H9 (cell line): Measurements from ENCODE around the gene SLC9A1. TPM values are rescaled to one million over a fixed set of nuclear protein-coding genes. Genes with fewer than 3 reads are reported as not detected.
A peak's percentile ranks its signal among the peaks of the same experiment; 100 is the strongest.

Experiments
- DNase-seq: peaks from one replicate; pipeline ENCODE4 v3.0.0-alpha.2; 2017
- H2AFZ ChIP-seq: one replicate; pipeline ENCODE4 v1.6.1; 2013; ENCODE audit warnings: mild to moderate bottlenecking, low read length, control low read depth, moderate library complexity
- H2AK5ac ChIP-seq: 2 replicates; pipeline ENCODE4 v1.6.1; 2013; ENCODE audit warnings: low read length, control low read depth, mixed read lengths; ENCODE audit not compliant: insufficient read length
- H2BK120ac ChIP-seq: one replicate; pipeline ENCODE4 v1.6.1; 2013; ENCODE audit warnings: low read depth, mild to moderate bottlenecking, low read length, control low read depth, inconsistent platforms; ENCODE audit not compliant: poor library complexity, severe bottlenecking
- H2BK12ac ChIP-seq: 2 replicates; pipeline ENCODE4 v1.6.1; 2013; ENCODE audit warnings: low read length, control low read depth, mixed read lengths, low read depth; ENCODE audit not compliant: insufficient read length
- H2BK15ac ChIP-seq: 2 replicates; pipeline ENCODE4 v1.6.1; 2013; ENCODE audit warnings: low read depth, low read length, control low read depth
- H2BK20ac ChIP-seq: one replicate; pipeline ENCODE4 v1.6.1; 2013; ENCODE audit warnings: low read depth, mild to moderate bottlenecking, low read length, control low read depth, inconsistent platforms; ENCODE audit not compliant: poor library complexity, severe bottlenecking
- H2BK5ac ChIP-seq: 2 replicates; pipeline ENCODE4 v1.6.1; 2013; ENCODE audit warnings: low read length, control low read depth, mixed read lengths; ENCODE audit not compliant: insufficient read length
- H3K14ac ChIP-seq: 2 replicates; pipeline ENCODE4 v1.6.1; 2013; ENCODE audit warnings: low read length, control low read depth; ENCODE audit not compliant: insufficient read depth
- H3K18ac ChIP-seq: 2 replicates; pipeline ENCODE4 v1.6.1; 2013; ENCODE audit warnings: low read depth, mild to moderate bottlenecking, mixed read lengths, low read length, control low read depth; ENCODE audit not compliant: insufficient read length
- H3K23ac ChIP-seq: 2 replicates; pipeline ENCODE4 v1.6.1; 2013; ENCODE audit warnings: low read length, control low read depth, mixed read lengths, low read depth; ENCODE audit not compliant: insufficient read length
- H3K23me2 ChIP-seq: 2 replicates; pipeline ENCODE4 v1.6.1; 2013; ENCODE audit warnings: low read depth, mild to moderate bottlenecking, mixed read lengths, low read length, control low read depth; ENCODE audit not compliant: insufficient read length, poor library complexity, severe bottlenecking
- H3K27ac ChIP-seq: 2 replicates; pipeline ENCODE4 v1.5.1; 2013; ENCODE audit warnings: low read length, control low read depth, mixed read lengths, low read depth; ENCODE audit not compliant: insufficient read length
- H3K27me3 ChIP-seq: 2 replicates; pipeline ENCODE4 v1.6.1; 2013; ENCODE audit warnings: low read length, control low read depth, inconsistent platforms; ENCODE audit not compliant: insufficient read depth
- H3K4ac ChIP-seq: 2 replicates; pipeline ENCODE4 v1.6.1; 2013; ENCODE audit warnings: low read depth, mild to moderate bottlenecking, control low read depth, inconsistent platforms, low read length, moderate library complexity
- H3K4me1 ChIP-seq: 2 replicates; pipeline ENCODE4 v1.6.1; 2013; ENCODE audit warnings: low read length, control low read depth, inconsistent platforms; ENCODE audit not compliant: insufficient read depth
- H3K4me2 ChIP-seq: 2 replicates; pipeline ENCODE4 v1.6.1; 2013; ENCODE audit warnings: low read length, control low read depth, mixed read lengths; ENCODE audit not compliant: insufficient read length, insufficient read depth
- H3K56ac ChIP-seq: 2 replicates; pipeline ENCODE4 v1.6.1; 2013; ENCODE audit warnings: low read depth, mild to moderate bottlenecking, mixed read lengths, low read length, control low read depth; ENCODE audit not compliant: insufficient read length
- H3K79me1 ChIP-seq: 2 replicates; pipeline ENCODE4 v1.6.1; 2013; ENCODE audit warnings: low read depth, mild to moderate bottlenecking, moderate library complexity, low read length, control low read depth, inconsistent platforms; ENCODE audit not compliant: insufficient read depth, poor library complexity, severe bottlenecking
- H3K79me2 ChIP-seq: 2 replicates; pipeline ENCODE4 v1.6.1; 2013; ENCODE audit warnings: low read length, control low read depth, inconsistent platforms; ENCODE audit not compliant: insufficient read depth
- H3K9ac ChIP-seq: 2 replicates; pipeline ENCODE4 v1.6.1; 2013; ENCODE audit warnings: low read length, control low read depth, mixed read lengths; ENCODE audit not compliant: insufficient read length; ENCODE audit errors: extremely low read depth
- H3K9me3 ChIP-seq: one replicate; pipeline ENCODE4 v1.6.1; 2013; ENCODE audit warnings: low read depth, low read length, inconsistent platforms; ENCODE audit not compliant: control insufficient read depth
- H3T11ph ChIP-seq: one replicate; pipeline ENCODE4 v1.6.1; 2013; ENCODE audit warnings: mild to moderate bottlenecking, low read length, control low read depth, inconsistent platforms
- H4K20me1 ChIP-seq: one replicate; pipeline ENCODE4 v1.6.1; 2013; ENCODE audit not compliant: control insufficient read depth, insufficient read length, insufficient read depth
- H4K5ac ChIP-seq: 2 replicates; pipeline ENCODE4 v1.6.1; 2013; ENCODE audit warnings: low read depth, mild to moderate bottlenecking, mixed read lengths, low read length, control low read depth; ENCODE audit not compliant: insufficient read length
- H4K8ac ChIP-seq: replicated peaks from 2 replicates; pipeline ENCODE4 v1.6.1; 2013; ENCODE audit warnings: low read length, control low read depth, mixed read lengths, low read depth; ENCODE audit not compliant: insufficient read length
- H4K91ac ChIP-seq: 2 replicates; pipeline ENCODE4 v1.6.1; 2013; ENCODE audit warnings: low read depth, mild to moderate bottlenecking, moderate library complexity, mixed read lengths, low read length, control low read depth; ENCODE audit not compliant: insufficient read length
- H3K27ac Mint-ChIP-seq, 3 experiments: 2 replicates in 2 of 3; 3 replicates in 1 of 3; pipeline ENCODE4 v1.8.0; 2020 to 2021; ENCODE audit warnings: mixed read lengths in 3 of 3, mild to moderate bottlenecking in 1 of 3, moderate library complexity in 1 of 3
- H3K27me3 Mint-ChIP-seq: 2 replicates; pipeline ENCODE4 v1.8.0; 2021; ENCODE audit warnings: low read depth, mild to moderate bottlenecking, moderate library complexity, mixed read lengths
- H3K36me3 Mint-ChIP-seq, 3 experiments: 2 replicates in 2 of 3; 3 replicates in 1 of 3; pipeline ENCODE4 v1.8.0; 2020 to 2021; ENCODE audit warnings: low read depth in 3 of 3, mixed read lengths in 3 of 3; ENCODE audit not compliant: insufficient read depth in 1 of 3
- H3K4me1 Mint-ChIP-seq, 2 experiments: 2 replicates each; pipeline ENCODE4 v1.8.0; 2020; ENCODE audit warnings: mixed read lengths in 2 of 2
- H3K4me3 Mint-ChIP-seq, 2 experiments: 2 replicates in 1 of 2; 3 replicates in 1 of 2; pipeline ENCODE4 v1.8.0; 2020 to 2021; ENCODE audit warnings: mild to moderate bottlenecking in 2 of 2, mixed read lengths in 2 of 2, moderate library complexity in 1 of 2
- H3K9me3 Mint-ChIP-seq, 2 experiments: 2 replicates in 1 of 2; 3 replicates in 1 of 2; pipeline ENCODE4 v1.8.0; 2020; ENCODE audit warnings: mild to moderate bottlenecking in 2 of 2, mixed read lengths in 2 of 2, moderate library complexity in 1 of 2
- CTCF ChIP-seq: fragments of 200-600 bp; sonication (generic); conservative IDR thresholded peaks from 3 replicates; pipeline ENCODE4 v1.8.0; 2021; ENCODE audit warnings: antibody characterized with exemption, mild to moderate bottlenecking
- WGBS: extraction: QIAGEN DNeasy Blood & Tissue Kit; methylation state at CpG from one replicate; pipeline ENCODE4 v1.1.7; 2013; ENCODE audit warnings: missing lambda C conversion rate, low lambda C conversion rate, mixed read lengths; ENCODE audit not compliant: insufficient read length; ENCODE audit errors: extremely low coverage; 5-methylcytosine and 5-hydroxymethylcytosine counted together
- total RNA-seq: library from RNA; stranded (reverse); gene quantifications from 2 replicates; pipeline ENCODE4 v1.2.1, GENCODE V29; 2021

The SLC9A1 gene
- total RNA-seq, 1 experiment from 2014 or later = 20.8 TPM

- H3K23me2 ChIP-seq = peaks cover 5% of the 10 kb centered on the region
- no peak overlapping the region for H4K8ac ChIP-seq
- H3K18ac ChIP-seq = no peak overlapping the region
- H3K4ac ChIP-seq = no peak overlapping the region
- H3K14ac ChIP-seq = no peak overlapping the region
- 0 out of 5 replicates have a peak, but pooled peaks cover 0 to 3% of the 10 kb centered on the region in 2 experiments for H3K9me3 Mint-ChIP-seq
- H2BK12ac ChIP-seq = no peak overlapping the region
- H2BK5ac ChIP-seq = no peak overlapping the region
- H3K4me1 ChIP-seq = no peaks in the 10 kb centered on the region
- H3K23ac ChIP-seq = no peak overlapping the region
- H4K5ac ChIP-seq = no peak overlapping the region
- H2BK20ac ChIP-seq = no peak overlapping the region
- H3K4me1 Mint-ChIP-seq = peaks cover 35 to 43% of the 10 kb centered on the region in 2 experiments
- H3K79me2 ChIP-seq = no peaks in the 10 kb centered on the region; the same call in 1 of the 2 replicates
- H3K27ac Mint-ChIP-seq = peak overlapping the region in 1 of 3 experiments; percentile 53; a peak in 3 of 7 replicates
- no peak for DNase-seq
- peaks cover 2 to 9% (median 6%) of the 10 kb centered on the region in 3 experiments; a peak in 3 of 7 replicates for H3K36me3 Mint-ChIP-seq
- no peaks in the 10 kb centered on the region for H3K27me3 ChIP-seq
- no peak overlapping the region for H3K27ac ChIP-seq
- no CpG with 5 or more reads among the region's 8 CpGs for WGBS
- H2AK5ac ChIP-seq = no peak overlapping the region
- H4K91ac ChIP-seq = no peak overlapping the region
- H2AFZ ChIP-seq = no peak overlapping the region
- H3K9ac ChIP-seq = no peak overlapping the region
- no peak overlapping the region for H3K4me2 ChIP-seq
- no peak overlapping the region for H3T11ph ChIP-seq
- no peak overlapping the region for H3K4me3 Mint-ChIP-seq
- no peak overlapping the region for H2BK15ac ChIP-seq
- no peaks in the 10 kb centered on the region for H3K27me3 Mint-ChIP-seq
- H2BK120ac ChIP-seq = no peak overlapping the region
- H3K56ac ChIP-seq = no peak overlapping the region
- no peaks in the 10 kb centered on the region for H3K9me3 ChIP-seq
- no peaks in the 10 kb centered on the region for H4K20me1 ChIP-seq
- peaks cover 4% of the 10 kb centered on the region for H3K79me1 ChIP-seq
- TF ChIP-seq CTCF = no peak
These were observed 5.7 kb downstream of the SLC9A1 start for GRCh38 chr1:27149084-27149761.
